ENCODE results near the gene MRPL36. TPM values are rescaled to one million over a fixed set of nuclear protein-coding genes. Genes with fewer than 3 reads are reported as not detected.

MRPL36 gene
- total and polyA plus RNA-seq, 2 experiments from 2014 or later = 47.5 to 149 TPM

DNA sequence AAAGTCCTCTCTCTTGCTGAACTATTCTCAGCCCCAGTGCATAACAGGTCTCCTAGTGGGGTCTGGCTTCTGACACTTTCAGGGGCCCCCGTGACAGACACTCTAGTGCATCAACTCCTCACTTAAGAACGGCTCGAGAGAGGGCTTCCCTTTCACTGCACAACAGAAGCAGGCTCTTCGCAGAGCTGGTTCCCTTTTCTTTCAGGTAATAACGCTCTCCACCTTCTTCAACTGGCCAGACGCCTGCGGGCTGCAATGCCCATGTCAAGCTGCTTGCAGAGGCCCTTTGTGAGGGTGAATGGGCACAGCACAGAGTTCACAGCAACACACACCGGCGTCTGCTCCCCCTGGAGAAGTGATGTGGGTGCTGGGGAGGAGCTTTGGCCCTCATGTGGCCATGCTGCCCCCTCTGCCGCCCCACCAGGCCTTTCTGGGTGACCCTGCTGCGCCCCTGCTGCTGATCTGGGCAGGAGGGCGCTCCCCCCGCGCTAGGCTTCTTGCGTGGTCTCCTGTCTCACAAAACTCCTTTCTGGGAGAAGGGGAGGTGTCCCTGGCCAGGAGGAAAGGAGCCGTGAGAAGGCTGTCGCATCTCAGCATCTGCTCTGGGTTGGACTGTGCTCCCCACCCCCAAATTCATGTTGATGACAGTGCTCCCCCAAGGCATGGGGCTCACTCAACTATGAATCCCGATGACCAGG lies 2.4 kb downstream of the MRPL36 start (continued):
- TF ChIP-seq, protein P1, sequence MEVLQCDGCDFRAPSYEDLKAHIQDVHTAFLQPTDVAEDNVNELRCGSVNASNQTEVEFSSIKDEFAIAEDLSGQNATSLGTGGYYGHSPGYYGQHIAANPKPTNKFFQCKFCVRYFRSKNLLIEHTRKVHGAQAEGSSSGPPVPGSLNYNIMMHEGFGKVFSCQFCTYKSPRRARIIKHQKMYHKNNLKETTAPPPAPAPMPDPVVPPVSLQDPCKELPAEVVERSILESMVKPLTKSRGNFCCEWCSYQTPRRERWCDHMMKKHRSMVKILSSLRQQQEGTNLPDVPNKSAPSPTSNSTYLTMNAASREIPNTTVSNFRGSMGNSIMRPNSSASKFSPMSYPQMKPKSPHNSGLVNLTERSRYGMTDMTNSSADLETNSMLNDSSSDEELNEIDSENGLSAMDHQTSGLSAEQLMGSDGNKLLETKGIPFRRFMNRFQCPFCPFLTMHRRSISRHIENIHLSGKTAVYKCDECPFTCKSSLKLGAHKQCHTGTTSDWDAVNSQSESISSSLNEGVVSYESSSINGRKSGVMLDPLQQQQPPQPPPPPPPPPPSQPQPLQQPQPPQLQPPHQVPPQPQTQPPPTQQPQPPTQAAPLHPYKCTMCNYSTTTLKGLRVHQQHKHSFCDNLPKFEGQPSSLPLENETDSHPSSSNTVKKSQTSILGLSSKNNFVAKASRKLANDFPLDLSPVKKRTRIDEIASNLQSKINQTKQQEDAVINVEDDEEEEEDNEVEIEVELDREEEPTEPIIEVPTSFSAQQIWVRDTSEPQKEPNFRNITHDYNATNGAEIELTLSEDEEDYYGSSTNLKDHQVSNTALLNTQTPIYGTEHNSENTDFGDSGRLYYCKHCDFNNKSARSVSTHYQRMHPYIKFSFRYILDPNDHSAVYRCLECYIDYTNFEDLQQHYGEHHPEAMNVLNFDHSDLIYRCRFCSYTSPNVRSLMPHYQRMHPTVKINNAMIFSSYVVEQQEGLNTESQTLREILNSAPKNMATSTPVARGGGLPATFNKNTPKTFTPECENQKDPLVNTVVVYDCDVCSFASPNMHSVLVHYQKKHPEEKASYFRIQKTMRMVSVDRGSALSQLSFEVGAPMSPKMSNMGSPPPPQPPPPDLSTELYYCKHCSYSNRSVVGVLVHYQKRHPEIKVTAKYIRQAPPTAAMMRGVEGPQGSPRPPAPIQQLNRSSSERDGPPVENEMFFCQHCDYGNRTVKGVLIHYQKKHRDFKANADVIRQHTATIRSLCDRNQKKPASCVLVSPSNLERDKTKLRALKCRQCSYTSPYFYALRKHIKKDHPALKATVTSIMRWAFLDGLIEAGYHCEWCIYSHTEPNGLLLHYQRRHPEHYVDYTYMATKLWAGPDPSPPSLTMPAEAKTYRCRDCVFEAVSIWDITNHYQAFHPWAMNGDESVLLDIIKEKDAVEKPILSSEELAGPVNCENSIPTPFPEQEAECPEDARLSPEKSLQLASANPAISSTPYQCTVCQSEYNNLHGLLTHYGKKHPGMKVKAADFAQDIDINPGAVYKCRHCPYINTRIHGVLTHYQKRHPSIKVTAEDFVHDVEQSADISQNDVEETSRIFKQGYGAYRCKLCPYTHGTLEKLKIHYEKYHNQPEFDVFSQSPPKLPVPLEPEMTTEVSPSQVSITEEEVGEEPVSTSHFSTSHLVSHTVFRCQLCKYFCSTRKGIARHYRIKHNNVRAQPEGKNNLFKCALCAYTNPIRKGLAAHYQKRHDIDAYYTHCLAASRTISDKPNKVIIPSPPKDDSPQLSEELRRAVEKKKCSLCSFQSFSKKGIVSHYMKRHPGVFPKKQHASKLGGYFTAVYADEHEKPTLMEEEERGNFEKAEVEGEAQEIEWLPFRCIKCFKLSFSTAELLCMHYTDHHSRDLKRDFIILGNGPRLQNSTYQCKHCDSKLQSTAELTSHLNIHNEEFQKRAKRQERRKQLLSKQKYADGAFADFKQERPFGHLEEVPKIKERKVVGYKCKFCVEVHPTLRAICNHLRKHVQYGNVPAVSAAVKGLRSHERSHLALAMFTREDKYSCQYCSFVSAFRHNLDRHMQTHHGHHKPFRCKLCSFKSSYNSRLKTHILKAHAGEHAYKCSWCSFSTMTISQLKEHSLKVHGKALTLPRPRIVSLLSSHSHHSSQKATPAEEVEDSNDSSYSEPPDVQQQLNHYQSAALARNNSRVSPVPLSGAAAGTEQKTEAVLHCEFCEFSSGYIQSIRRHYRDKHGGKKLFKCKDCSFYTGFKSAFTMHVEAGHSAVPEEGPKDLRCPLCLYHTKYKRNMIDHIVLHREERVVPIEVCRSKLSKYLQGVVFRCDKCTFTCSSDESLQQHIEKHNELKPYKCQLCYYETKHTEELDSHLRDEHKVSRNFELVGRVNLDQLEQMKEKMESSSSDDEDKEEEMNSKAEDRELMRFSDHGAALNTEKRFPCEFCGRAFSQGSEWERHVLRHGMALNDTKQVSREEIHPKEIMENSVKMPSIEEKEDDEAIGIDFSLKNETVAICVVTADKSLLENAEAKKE (CRISPR knock-in tag; IDR thresholded peaks at IDR 0.05) = no peak
- TF ChIP-seq STAT1 (IDR thresholded peaks at IDR 0.05; ENCODE audit: unreplicated experiment) = no peak
- no peak for TF ChIP-seq EZH2 (IDR thresholded peaks at IDR 0.05; ENCODE audit: low read depth, unreplicated experiment)
- TF ChIP-seq CTCF (conservative IDR thresholded peaks at IDR 0.05; ENCODE audit: low read depth in 2 of 2) = no peak

DNA sequence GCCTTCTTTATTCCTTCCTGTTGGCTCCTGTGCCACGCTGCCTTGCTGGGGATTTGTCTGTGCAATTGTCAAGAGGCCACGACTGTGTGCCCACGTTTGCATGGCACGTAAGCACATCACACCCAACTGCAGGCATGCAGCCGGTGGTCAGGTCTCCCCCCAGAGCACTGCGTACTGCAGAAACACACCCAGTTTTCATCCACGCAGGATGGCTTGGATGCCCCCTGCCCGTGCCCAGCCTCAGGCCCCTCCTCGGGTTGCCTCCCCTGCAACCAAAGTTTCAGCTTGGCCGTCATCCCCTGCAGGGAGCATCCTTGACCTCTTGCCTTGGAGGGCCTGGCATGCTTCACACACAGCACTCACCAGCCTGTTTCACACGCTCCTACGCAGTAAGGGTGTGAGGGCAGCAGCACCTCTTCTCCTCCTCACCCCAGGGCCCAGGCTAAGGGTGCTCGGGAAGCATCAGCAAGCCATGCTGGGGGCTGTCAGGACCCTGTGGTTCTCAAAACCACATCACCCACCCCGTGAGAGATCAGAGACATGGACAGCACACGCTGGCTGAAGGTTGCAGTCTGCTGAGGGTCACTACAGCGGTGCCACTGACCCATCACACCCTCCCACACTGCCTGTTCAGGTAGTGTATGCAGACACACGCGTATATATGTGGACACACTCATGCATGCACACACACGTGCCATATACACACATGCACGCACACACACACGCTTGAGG lies 3.1 kb downstream of the MRPL36 start:
- no peak overlapping the region for H3K27ac Mint-ChIP-seq
- Histone ChIP-seq H3F3A (replicated peaks; ENCODE audit: low read depth) (no peaks in the 10 kb centered on the region), H3K36me3 (ENCODE audit: insufficient read depth) (peaks cover 7% of the 10 kb centered on the region; the same call in 1 of the 2 replicates), H3K4me2 (no peak overlapping the region), H4K20me1 (replicated peaks; ENCODE audit: insufficient read depth) (no peaks in the 10 kb centered on the region; the same call in none of the 2 replicates), H3K4me3 (no peak overlapping the region), H3K27me3 (ENCODE audit: insufficient read depth) (no peaks in the 10 kb centered on the region), H2AFZ (no peak overlapping the region), H3K79me2 (replicated peaks; ENCODE audit: insufficient read depth) (peaks cover 20% of the 10 kb centered on the region), H3K4me1 (ENCODE audit: insufficient read depth) (no peaks in the 10 kb centered on the region), H3K27ac (ENCODE audit: low read depth) (no peak overlapping the region), H3K9me2 (ENCODE audit: insufficient read depth) (no peaks in the 10 kb centered on the region)
- H3K9me3 Mint-ChIP-seq = no peaks in the 10 kb centered on the region
- TF ChIP-seq NANOG (IDR thresholded peaks at IDR 0.05; ENCODE audit: borderline replicate concordance) (no peak), STAT1 (IDR thresholded peaks at IDR 0.05; ENCODE audit: unreplicated experiment) (no peak), EZH2 (IDR thresholded peaks at IDR 0.05; ENCODE audit: low read depth, unreplicated experiment) (no peak), ETS1 (IDR thresholded peaks at IDR 0.05) (no peak), ZNF114 (CRISPR knock-in tag; IDR thresholded peaks at IDR 0.05) (no peak), CTCF (conservative IDR thresholded peaks at IDR 0.05; ENCODE audit: low read depth in 2 of 2) (no peak)
- DNase-seq (ENCODE audit: low spot score) = no peak
- H3K36me3 Mint-ChIP-seq (ENCODE audit: low read depth) = peaks cover 27% of the 10 kb centered on the region
- H3K4me1 Mint-ChIP-seq = peaks cover 14% of the 10 kb centered on the region
- no peak for ATAC-seq
- H3K27me3 Mint-ChIP-seq (ENCODE audit: insufficient read depth, low read depth, poor library complexity) = peaks cover 8% of the 10 kb centered on the region
- no peak overlapping the region for H3K4me3 Mint-ChIP-seq

All from GM23338 (cell line).